GM19324 (cell line): ENCODE measurements around the gene ZNF593.

Source experiments
- ATAC-seq: cut with Tn5 transposase; IDR thresholded peaks from one replicate; pipeline ENCODE4 v1.9.1; 2021; ENCODE audit warnings: mild to moderate bottlenecking, moderate library complexity; ENCODE audit not compliant: unreplicated experiment, low FRiP score

ZNF593 gene

GRCh38 chr1:26169669-26170471, at the start of gene ZNF593:
Gene ZNF593 (plus strand): TSS chr1:26169908. CDS start chr1:26169984, 76 bp downstream.
- ATAC-seq: peak; percentile 88

- no peak for ATAC-seq
Observed at GRCh38 chr1:26121854-26122773, 47.6 kb upstream of the ZNF593 start.

- no peak for ATAC-seq
Observed at GRCh38 chr1:26122988-26123973, 46.4 kb upstream of the ZNF593 start.

- no peak for ATAC-seq
Observed at GRCh38 chr1:26124418-26125331, 45.0 kb upstream of the ZNF593 start.

GRCh38 chr1:26125382-26125781, 44.3 kb upstream of the ZNF593 start:
- ATAC-seq: no peak

- no peak for ATAC-seq
Observed at GRCh38 chr1:26125946-26126320, 43.8 kb upstream of the ZNF593 start.

GRCh38 chr1:26126321-26127084, 43.2 kb upstream of the ZNF593 start:
- no peak for ATAC-seq

- ATAC-seq: no peak
Observed at GRCh38 chr1:26127235-26128163, 42.2 kb upstream of the ZNF593 start.

GRCh38 chr1:26129778-26130177, 39.9 kb upstream of the ZNF593 start:
- ATAC-seq: no peak

GRCh38 chr1:26130695-26131094, 39.0 kb upstream of the ZNF593 start:
- ATAC-seq: no peak

GRCh38 chr1:26132128-26132833, 37.4 kb upstream of the ZNF593 start:
- no peak for ATAC-seq

- no peak for ATAC-seq
Observed at GRCh38 chr1:26132834-26133167, 36.9 kb upstream of the ZNF593 start.

GRCh38 chr1:26134466-26134865, 35.2 kb upstream of the ZNF593 start:
- ATAC-seq: no peak

GRCh38 chr1:26138974-26139558, 30.6 kb upstream of the ZNF593 start:
- ATAC-seq: no peak

GRCh38 chr1:26142159-26142558, 27.5 kb upstream of the ZNF593 start:
- no peak for ATAC-seq

GRCh38 chr1:26145041-26145959, 24.4 kb upstream of the ZNF593 start:
- ATAC-seq: peak; percentile 51
